ENCODE measurements around the gene IQGAP2.

GRCh38 chr5:76379316-76379715, 23.8 kb upstream of the IQGAP2 start:
- TF ChIP-seq CTCF (IDR thresholded peaks at IDR 0.05) (no peak), POLR2A (IDR thresholded peaks at IDR 0.05) (no peak)

Data from right lobe of liver (tissue), 4 donors.